Stimulated activated CD8-positive, alpha-beta memory T cell treated with anti-CD3 and anti-CD28 coated beads, Interleukin-7, amount 100 ng/mL, for 1 hour (primary cell): ENCODE data around the gene ARHGAP8.
"Not testable (repeated sequence)": the region's sequence is repeated elsewhere in the genome, so short reads cannot be mapped to it uniquely, and the experiment has no call there.

ENCODE experiments used
- DNase-seq, 2 donors: peaks; one replicate each; pipeline ENCODE4 v3.0.0-alpha.2; 2020; ENCODE audit warnings: low read depth in 2 of 2

The ARHGAP8 gene

DNA sequence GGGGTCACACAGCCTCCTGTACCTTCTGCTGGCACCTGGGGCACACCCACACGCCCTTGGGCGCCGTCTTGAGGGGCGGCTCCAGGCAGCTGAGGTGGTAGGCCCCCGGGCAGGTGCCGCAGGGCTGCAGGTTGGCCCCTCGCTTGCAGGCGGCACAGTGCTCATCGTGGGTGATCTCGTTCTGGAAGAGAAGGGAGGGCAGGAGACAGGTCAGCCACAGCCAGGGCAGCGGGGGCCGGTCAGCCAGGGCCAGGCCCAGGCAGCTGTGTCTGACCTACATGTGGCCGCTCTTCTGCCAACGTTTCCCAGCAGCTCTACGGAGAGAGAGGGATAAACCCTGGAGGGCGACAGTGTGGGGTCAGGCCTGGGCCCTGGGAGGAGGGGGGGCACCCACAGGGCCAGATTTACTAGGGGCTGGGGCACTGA is 135.6 kb downstream of the ARHGAP8 start:
- DNase-seq = no peak

DNA sequence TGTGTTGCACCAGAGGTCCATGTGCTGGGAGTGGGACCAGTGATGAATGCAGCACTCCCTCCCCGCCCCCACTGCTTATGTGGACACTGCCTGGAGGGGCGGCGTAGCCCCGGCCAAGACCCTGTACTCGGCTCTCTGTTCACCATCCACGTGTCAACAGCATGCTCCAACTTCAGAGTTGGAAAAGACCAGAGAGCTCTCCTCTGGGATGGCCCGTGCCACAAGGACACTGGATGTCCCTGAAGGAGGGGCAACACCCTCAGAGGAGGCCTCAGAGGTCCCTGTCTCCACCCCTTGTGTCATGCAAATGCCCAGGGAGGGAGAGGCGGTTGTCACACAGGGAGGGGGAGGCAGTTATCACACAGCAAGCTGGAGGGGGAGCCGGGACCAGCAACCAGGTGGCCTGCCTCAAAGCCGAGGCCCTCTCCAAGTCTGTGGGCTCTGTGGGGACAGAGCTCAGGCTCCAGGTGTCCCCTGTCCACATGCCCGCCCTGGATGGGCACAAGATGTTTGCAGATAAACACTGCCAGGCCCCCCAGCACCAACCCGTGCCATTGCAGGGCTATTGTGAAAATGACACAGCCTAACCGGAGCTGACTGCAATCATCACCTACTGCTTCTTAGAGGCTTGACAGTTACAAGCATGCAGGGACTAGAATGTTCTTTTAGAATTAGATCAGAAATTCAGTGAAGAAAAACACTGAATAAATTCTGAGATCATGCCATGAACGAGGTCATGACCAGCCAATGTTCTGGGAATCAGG is 136.3 kb downstream of the ARHGAP8 start:
- DNase-seq = no peak

DNA sequence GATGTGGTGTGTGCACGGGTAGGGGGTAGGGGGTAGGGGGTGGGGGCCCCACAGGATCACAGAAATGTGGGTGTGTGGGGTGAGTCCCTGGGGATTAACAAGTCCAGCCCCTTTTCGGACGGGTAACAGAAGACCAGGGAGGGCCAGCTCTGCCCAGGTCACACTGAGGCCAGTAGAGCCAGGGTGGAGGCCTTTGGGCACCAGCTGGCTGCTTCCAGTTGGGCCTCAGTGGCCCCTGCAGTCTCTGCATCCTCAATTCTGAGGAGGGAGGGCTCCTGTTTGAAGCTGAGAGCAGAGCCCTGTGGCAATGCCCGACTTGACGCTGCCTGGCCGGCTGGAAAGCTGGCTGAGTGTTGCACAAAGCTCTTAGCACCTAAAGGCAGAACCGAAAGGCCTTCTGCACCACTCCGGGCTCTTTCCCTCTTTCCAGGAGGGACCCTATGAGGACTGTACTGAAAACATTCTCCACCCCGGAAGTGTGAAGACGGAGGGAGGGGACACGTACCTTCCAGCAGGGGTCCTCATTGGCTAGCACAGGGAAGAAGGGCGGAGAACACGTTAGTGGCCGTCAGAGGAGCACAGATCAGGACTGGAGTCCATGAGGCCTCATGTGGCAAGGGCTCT is 137.0 kb downstream of the ARHGAP8 start:
- no peak for DNase-seq

GRCh38 chr22:44890416-44891292 is 138.3 kb downstream of the ARHGAP8 start:
- no peak for DNase-seq

DNA sequence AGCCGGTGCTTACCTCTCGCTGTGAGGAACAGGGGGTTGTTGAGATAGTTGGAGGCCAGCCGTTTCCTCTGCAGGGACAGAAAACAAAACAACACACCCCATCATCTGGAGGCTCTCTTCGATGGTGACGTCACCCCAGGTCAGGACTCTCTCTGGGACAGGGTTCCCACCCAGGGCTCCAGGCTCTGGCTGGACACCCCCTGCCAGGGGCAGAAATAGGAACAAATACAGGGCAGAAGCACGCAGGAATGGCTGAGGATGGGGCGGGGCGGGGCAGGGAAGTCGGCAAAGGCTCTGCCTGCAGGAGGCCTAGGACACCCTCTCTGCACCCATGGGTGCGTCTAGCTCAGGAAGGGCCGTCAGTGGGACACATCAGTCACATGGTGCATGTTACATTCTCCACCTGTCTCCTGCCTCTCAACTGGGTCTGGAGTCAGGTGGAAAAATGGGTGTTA is 138.9 kb downstream of the ARHGAP8 start:
- DNase-seq = no peak

DNA sequence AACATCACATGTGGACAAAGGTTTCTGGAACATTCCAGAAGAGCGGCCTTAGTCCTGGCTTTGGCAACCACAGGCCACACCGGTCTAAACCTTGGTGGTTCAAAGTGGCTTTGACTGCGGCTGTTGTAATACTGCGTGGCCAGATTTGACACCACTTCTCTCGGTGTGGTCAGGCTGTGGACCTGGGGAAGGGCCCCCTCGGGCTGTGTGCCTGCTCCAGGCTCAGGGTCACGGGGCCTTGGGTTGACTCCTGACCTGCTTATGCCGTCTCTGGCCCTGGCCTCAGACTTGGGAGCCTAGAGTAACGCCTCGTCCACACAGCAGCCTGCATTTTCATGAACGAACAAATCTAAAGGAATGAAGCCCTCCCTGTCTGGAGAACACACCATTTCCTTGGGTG is 139.4 kb downstream of the ARHGAP8 start:
- no peak for DNase-seq

- no peak for DNase-seq
Measured at GRCh38 chr22:44892243-44892642, 139.9 kb downstream of the ARHGAP8 start.

DNA sequence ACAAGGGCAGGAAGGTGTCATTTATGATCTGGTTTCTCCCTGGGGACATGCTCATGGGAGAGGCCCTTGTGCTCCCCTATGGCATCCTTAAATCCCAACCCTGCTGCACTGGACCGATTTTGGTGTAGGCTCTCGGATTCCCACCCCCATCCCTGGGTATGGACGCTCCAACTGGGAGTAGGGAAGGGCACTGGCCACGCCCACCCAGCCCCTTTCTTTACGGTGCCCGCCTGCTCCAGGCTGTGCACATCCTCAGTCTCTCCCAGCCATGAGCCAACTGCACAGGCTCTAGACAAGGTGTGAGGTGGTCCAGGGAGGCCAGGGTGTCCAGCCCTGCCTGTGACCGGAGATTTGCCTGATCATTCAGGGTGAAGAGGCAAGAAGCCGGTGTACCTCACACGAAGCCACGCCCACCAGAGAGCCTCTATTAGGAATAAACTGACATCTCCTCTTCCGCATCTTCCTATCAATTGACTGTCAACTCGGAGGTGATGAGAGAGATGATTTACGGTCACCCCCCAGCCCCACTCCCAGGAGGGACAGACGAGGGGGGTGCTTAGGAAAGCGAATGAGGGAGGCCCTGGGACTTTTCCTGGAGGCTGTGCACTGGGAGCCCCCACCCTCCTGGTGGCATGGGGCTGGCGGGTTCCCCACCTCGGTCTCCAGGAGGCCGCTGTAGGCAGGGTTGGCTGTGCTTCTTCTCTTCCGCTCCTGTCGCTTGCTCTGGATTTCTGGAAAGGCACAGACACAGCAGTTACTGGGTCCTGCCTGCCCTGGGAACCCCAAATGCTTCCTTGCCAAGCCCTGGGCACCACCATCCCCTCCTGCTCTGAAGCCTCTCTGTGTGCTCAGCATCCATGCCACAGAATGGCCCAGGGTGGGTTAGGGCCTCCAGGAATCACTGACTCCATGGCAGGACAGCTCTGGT is 140.7 kb downstream of the ARHGAP8 start:
- DNase-seq = no peak

DNA sequence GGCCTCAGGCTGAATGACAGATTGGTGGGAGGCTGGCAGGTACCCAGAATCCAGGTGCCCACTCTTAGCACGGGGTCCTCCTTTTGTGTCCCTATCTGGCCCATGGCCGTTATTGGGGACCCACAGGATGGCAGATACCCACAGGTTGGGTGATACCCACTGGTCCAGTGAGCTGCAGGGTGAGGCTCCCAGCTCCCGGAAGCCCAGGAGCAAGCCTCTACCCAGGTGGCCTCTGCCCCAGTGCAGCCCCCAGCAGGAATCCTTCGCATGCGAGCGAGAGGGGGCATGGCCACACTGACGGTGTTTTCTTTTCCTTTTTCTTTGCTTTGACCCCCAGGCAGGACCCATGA is 141.3 kb downstream of the ARHGAP8 start:
- DNase-seq = no peak

DNA sequence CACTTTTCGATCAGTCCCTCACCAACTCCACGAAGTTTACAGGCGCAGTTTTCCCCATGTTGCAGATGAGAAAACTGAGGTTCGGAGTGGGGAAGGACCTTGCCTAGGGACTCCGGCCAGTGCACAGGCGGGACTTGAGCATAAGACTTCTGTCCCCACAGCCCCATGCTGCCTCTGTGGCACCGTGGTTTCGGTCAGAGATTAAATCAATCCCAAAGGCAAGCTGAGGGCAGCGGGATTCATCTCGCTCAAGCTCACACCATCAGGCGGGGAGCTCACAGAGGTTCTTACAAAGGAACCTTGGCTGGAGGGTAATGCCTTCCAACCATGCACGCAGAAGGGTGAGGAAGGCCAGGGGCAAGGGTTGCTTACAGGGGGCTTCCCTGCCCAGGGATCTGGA is 141.9 kb downstream of the ARHGAP8 start:
- DNase-seq = no peak

DNA sequence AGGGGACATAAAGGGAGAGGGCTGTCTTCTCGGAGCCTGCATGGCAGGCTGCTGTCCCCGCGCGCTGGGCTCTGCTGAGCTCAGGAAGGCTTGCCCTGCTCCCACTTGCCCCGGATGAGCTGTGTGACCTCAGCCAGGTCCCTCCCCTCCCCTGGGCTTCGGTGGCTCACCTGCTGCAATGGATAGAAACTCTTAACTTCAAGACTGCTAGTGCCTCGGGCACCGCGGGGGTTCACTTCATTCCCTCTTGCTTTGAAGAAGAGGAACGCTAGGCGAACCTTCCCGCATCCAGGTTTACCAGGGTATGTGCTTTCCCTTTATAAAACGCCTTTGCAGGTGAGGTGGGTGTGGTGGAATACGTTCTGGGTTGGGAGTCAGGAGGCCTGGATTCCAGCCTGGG is 142.4 kb downstream of the ARHGAP8 start:
- DNase-seq = no peak

GRCh38 chr22:44895296-44896055 is 143.1 kb downstream of the ARHGAP8 start:
- no peak for DNase-seq

- DNase-seq = no peak
Measured at GRCh38 chr22:44898236-44898635, 145.9 kb downstream of the ARHGAP8 start.

- DNase-seq = no peak
Measured at GRCh38 chr22:44901301-44901700, 148.9 kb downstream of the ARHGAP8 start.

GRCh38 chr22:44903164-44903563 is 150.8 kb downstream of the ARHGAP8 start:
- DNase-seq = not testable (repeated sequence)

GRCh38 chr22:44904492-44905152 is 152.2 kb downstream of the ARHGAP8 start:
- not testable (repeated sequence) for DNase-seq

DNA sequence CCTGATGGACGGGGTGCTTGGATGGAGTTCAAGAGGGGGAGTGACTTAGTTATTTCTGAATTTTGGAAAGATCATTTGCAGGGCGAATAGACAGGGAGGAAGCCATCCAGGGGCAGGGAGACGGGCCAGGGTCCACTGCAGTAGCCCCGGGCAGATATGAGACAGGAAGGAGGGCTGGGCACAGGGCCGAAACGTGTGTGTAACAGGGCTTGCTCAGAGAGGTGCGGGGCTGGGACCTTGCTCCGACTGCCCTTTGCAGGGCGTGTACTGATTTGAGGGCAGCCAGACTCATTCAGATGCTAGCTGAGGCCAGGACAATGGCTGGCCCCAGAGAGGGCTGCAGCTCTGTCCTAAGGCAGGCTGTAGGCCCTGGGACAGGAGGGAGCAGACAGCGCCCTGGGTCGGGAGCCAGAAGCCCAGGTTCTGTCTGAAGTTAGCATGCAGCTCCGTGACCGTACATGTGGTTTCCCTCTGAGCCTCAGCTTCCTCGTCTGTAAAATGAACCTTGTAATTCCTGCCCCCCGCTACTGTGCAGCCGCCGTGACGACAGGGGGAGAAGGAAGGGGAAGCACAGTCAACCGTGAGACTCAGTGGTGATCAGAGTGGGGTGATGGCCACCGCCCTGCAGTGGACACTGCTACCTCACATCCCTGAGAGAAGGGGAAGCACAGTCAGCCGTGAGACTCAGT is 154.0 kb downstream of the ARHGAP8 start:
- DNase-seq = no peak

DNA sequence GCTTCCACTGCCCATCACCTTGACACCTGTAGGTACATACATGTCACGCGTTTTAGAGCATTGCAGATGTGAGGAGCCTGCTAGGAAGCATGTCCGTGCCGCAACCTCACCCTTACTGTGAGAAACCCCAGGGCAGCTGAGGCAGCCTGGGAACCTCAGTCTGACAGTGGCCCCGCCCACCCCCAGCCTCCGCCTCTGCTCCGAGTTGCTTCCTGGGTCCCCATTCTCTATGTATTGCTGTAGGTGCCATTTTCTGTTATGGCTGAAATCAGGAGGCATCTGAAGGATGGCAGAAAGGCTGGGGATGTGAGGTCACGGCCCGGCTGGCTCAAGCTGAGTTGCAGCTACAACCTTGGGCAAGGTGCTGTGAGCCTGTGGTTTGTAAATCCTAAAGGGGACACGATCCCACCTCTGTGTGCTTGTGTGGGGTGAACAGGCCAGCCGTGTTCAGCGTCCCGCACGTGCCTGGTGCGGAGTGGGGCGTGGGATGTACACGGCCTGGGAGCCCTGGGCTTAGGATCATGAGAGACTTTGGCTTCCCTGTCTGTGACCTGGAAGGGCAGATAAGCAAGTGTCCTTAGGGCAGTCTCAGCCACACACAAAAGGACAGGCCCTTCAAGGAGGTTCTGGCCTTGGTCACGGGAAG is 154.7 kb downstream of the ARHGAP8 start:
- no peak for DNase-seq
